GM21825 (cell line): Measurements from ENCODE around the gene COQ8A.
"Not testable (repeated sequence)": the region's sequence is repeated elsewhere in the genome, so short reads cannot be mapped to it uniquely, and the experiment has no call there.

Experiments
- ATAC-seq: cut with Tn5 transposase; IDR thresholded peaks from one replicate; pipeline ENCODE4 v1.9.1; 2021; ENCODE audit warnings: mild to moderate bottlenecking, moderate library complexity; ENCODE audit not compliant: unreplicated experiment

Gene COQ8A

GRCh38 chr1:226921504-226921903 lies 18.6 kb upstream of the COQ8A start:
- ATAC-seq: no peak

DNA sequence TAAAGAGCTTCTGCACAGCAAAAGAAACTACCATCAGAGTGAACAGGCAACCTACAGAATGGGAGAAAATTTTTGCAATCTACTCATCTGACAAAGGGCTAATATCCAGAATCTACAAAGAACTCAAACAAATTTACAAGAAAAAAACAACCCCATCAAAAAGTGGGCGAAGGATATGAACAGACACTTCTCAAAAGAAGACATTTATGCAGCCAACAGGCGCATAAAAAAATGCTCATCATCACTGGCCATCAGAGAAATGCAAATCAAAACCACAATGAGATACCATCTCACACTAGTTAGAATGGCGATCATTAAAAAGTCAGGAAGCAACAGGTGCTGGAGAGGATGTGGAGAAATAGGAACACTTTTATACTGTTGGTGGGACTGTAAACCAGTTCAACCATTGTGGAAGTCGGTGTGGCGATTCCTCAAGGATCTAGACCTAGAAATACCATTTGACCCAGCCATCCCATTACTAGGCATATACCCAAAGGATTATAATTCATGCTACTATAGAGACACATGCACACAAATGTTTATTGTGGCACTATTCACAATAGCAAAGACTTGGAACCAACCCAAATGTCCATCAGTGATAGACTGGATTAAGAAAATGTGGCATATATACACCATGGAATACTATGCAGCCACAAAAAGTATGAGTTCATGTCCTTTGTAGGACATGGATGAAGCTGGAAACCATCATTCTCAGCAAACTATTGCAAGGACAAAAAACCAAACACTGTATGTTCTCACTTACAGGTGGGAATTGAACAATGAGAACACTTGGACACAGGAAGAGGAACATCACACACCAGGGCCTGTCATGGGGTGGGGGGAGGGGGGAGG lies 10.6 kb upstream of the COQ8A start:
- not testable (repeated sequence) for ATAC-seq

GRCh38 chr1:226934483-226935237 lies 5.4 kb upstream of the COQ8A start:
- ATAC-seq: no peak

GRCh38 chr1:226937940-226938725 lies 2.0 kb upstream of the COQ8A start:
- no peak for ATAC-seq

GRCh38 chr1:226938903-226939437 lies 1.1 kb upstream of the COQ8A start:
- no peak for ATAC-seq

- peak; percentile 33 for ATAC-seq
Observed at GRCh38 chr1:226939438-226940028, 561 bp upstream of the COQ8A start.

- no peak for ATAC-seq
Observed at GRCh38 chr1:226940806-226941067, 643 bp downstream of the COQ8A start.

GRCh38 chr1:226942392-226942791 lies 2.3 kb downstream of the COQ8A start:
- no peak for ATAC-seq

DNA sequence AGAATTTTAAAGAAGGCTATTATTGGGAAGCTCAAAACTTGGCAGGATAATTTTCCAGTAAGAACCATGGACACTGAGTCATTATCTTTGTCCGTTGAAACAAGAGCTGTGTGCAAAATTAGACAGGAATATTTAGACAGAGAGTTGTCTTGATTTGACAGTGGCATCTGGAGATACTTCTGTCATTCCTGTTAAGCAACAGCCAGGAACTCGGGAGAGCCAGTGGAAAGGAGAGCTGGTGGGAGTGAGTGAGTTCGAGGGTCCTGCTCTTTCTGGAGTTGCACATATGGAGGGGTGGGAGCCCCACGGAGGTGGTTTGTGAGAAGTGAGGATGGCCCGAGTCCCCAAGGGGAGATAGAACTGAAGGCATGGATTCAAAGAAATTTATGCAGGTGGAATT lies 3.1 kb downstream of the COQ8A start:
- no peak for ATAC-seq

DNA sequence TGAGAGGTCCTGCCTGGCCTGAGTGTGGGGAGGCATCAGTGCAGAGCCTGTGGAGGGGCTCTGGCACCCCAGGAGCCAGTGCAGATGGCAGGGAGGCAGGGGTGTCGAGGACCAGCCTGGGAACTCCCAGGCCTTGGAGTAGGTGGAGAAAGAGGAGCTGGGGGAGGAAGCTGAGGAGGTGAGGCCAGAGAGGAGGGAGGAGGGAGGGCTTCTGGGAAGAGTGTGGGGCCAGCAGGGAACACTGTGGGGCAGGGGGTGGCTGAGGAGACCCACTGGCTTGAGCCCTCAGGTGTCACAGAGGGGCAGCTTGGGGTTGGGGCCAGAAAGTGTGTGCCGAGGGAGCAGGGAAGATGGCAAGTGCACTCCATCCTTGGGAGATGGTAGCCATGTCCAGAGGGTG lies 3.8 kb downstream of the COQ8A start:
- no peak for ATAC-seq

DNA sequence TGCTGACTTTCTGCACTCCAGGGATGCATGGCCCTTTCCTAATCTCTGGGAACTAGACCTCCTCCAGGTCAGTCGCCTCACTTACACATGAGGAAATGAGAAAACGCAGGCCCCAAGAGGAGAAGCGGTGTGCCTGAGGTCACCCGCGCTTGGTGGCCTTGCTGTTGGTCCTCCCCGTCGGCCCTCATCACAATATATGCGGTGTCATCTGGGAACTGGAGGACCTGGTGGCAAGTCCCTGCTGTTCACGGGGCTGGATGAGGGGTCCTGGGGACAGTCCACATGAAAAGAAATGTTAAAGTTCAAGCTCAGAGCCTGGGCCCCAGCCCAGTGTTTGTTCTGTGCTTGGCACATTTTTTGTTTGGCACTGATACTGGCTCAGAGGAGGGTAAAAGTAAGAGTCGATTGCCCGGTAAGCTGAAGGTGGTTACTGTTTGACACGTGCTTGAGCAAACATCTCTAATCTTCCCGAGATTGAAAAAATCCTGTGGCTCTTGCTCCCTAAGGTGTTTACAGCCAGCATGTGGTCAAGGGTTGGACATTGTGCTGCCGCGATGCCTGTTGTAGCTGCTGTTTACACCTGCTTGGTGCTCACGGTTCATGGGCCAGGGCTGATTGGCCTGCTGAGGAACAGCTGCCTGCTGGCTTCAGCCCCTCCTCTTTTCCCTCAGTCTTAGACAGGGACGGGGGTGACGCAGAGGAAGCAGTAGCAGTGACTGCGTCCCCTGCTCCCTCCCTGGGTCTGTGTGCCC lies 5.2 kb downstream of the COQ8A start:
- no peak for ATAC-seq

- no peak for ATAC-seq
Observed at GRCh38 chr1:226945858-226946245, 5.8 kb downstream of the COQ8A start.

- ATAC-seq: no peak
Observed at GRCh38 chr1:226946285-226946684, 6.2 kb downstream of the COQ8A start.

GRCh38 chr1:226946841-226947240 lies 6.7 kb downstream of the COQ8A start:
- no peak for ATAC-seq

- ATAC-seq: no peak
Observed at GRCh38 chr1:226948051-226948450, 8.0 kb downstream of the COQ8A start.

- no peak for ATAC-seq
Observed at GRCh38 chr1:226948480-226948879, 8.4 kb downstream of the COQ8A start.

GRCh38 chr1:226948996-226949395 lies 8.9 kb downstream of the COQ8A start:
- no peak for ATAC-seq

GRCh38 chr1:226949401-226949800 lies 9.3 kb downstream of the COQ8A start:
- ATAC-seq: no peak

DNA sequence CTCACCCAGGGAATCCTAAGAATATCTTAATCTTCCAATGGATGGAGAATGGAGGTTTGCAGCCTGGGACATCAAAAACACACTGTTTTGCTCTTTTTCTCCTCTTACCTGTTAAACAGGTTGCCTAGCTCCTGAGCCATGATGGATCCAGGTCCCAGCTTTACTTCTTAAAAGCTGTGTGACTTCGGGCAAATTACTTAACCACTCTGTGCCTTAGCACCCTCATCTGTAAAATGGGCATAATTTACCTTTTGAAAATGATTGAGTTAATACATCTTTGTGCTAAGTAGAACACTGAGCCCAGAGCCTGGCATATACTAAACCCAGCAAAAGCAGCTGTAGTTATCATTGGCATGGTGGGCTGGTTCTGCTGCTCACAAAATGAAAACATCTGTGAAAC lies 10.2 kb downstream of the COQ8A start:
- ATAC-seq: no peak

- ATAC-seq: no peak
Observed at GRCh38 chr1:226950871-226951270, 10.8 kb downstream of the COQ8A start.
